ENCODE measurements around the gene GPR61.

Gene GPR61

GRCh38 chr1:109586055-109586454 lies 46.4 kb downstream of the GPR61 start:
- DNase-seq (ENCODE audit: low read depth, low spot score), result no peak
- POLR2A ChIA-PET, result no interaction called here
- CTCF ChIA-PET, result interaction anchor here (1.1 kb wide), 1 partner anchor 12 kb away, joined by 4 read pairs; no protein-coding TSS in a partner anchor
- no peak overlapping the region for H3K4me3 ChIP-seq (ENCODE audit: low read depth, low read length)
- TF ChIP-seq CTCF (IDR thresholded peaks at IDR 0.05; ENCODE audit: insufficient read depth, low read length, missing control alignments), result no peak

- DNase-seq (ENCODE audit: low read depth, low spot score), result no peak
- no peak for TF ChIP-seq CTCF (IDR thresholded peaks at IDR 0.05; ENCODE audit: insufficient read depth, low read length, missing control alignments)
- no peak overlapping the region for H3K4me3 ChIP-seq (ENCODE audit: low read depth, low read length)
- ChIA-PET CTCF (no interaction called here), POLR2A (no interaction called here)
Observed at GRCh38 chr1:109589177-109589576, 49.5 kb downstream of the GPR61 start.

- DNase-seq (ENCODE audit: low read depth, low spot score), result no peak
- ChIA-PET CTCF (interaction anchor here (0.8 to 1.5 kb wide), 2 partner anchors 10 to 185 kb away, joined by 3 to 5 read pairs; no protein-coding TSS in a partner anchor), POLR2A (no interaction called here)
- TF ChIP-seq CTCF (IDR thresholded peaks at IDR 0.05; ENCODE audit: insufficient read depth, low read length, missing control alignments), result no peak
- no peak overlapping the region for H3K4me3 ChIP-seq (ENCODE audit: low read depth, low read length)
Observed at GRCh38 chr1:109589679-109590078, 50.0 kb downstream of the GPR61 start.

- H3K4me3 ChIP-seq (ENCODE audit: low read depth, low read length), result no peak overlapping the region
- ChIA-PET CTCF (interaction anchor here (1.0 kb wide), 2 partner anchors 11 to 47 kb away, joined by 3 to 4 read pairs; no protein-coding TSS in a partner anchor), POLR2A (no interaction called here)
- no peak for TF ChIP-seq CTCF (IDR thresholded peaks at IDR 0.05; ENCODE audit: insufficient read depth, low read length, missing control alignments)
- DNase-seq (ENCODE audit: low read depth, low spot score), result no peak
Observed at GRCh38 chr1:109592916-109593315, 53.2 kb downstream of the GPR61 start.

DNA sequence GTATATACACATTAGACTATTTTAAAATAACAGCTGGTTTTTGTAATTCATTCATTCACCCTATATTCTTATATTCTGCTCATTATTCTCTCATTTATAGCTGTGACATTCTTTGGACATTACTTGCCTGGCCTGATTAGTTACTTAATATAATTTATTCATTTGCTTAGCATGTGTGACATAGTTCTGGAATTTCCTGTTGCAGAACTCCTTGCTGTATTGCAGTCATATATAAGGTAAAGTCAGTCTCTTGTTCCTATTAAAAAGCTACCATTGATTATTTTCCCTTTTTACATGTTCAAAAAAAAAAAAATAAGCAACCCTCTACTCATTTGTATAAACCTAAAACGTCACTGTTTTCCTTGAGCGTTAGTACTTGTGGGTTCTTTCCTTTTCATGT lies 55.9 kb downstream of the GPR61 start:
- TF ChIP-seq CTCF (IDR thresholded peaks at IDR 0.05; ENCODE audit: insufficient read depth, low read length, missing control alignments), result no peak
- no peak for DNase-seq (ENCODE audit: low read depth, low spot score)
- H3K4me3 ChIP-seq (ENCODE audit: low read depth, low read length), result no peak overlapping the region
- CTCF ChIA-PET, result interaction anchor here (0.7 to 1.5 kb wide), 9 partner anchors 8 to 50 kb away, joined by 3 to 5 read pairs (median 3); partner anchors contain the start of genes AMPD2 and GNAT2
- POLR2A ChIA-PET, result interaction anchor here (0.7 to 1.5 kb wide), 2 partner anchors 16 to 46 kb away, joined by 3 to 7 read pairs; partner anchors contain the start of gene GNAI3
